ENCODE results near the gene CCDC122. TPM values are rescaled to one million over a fixed set of nuclear protein-coding genes. Genes with fewer than 3 reads are reported as not detected.

Gene CCDC122
- total RNA-seq, 5 donors from 2014 or later (not counting 1 experiment from before 2014, with no cell fraction given) = 0.44 to 4.1 (median 0.78) TPM

GRCh38 chr13:43895940-43896339 lies 16.4 kb upstream of the CCDC122 start:
- no CpG with 5 or more reads among the region's 2 CpGs for WGBS (ENCODE audit: insufficient coverage)
- Histone ChIP-seq H3K27ac (ENCODE audit: low read length) (no peak overlapping the region), H3K36me3 (ENCODE audit: control insufficient read depth in 2 of 2, extremely low read depth in 1 of 2, insufficient read depth in 1 of 2, low read length in 1 of 2) (no peaks in the 10 kb centered on the region), H3K27me3 (replicated peaks in 1 of 2; ENCODE audit: control insufficient read depth in 2 of 2, extremely low read depth in 1 of 2, insufficient read depth in 2 of 2, low read length in 1 of 2) (no peaks in the 10 kb centered on the region), H3K9me3 (no peaks in the 10 kb centered on the region), H3K4me3 (ENCODE audit: control insufficient read depth in 1 of 2, extremely low read depth in 1 of 2, low read length in 1 of 2) (no peak overlapping the region), H3K4me1 (ENCODE audit: control insufficient read depth in 1 of 2, extremely low read depth in 1 of 2, insufficient read depth in 2 of 2, low read length in 2 of 2) (no peaks in the 10 kb centered on the region)
- no peak overlapping the region for H3K4me3 Mint-ChIP-seq
- no peaks in the 10 kb centered on the region for H3K4me1 Mint-ChIP-seq
- H3K27ac Mint-ChIP-seq = no peak overlapping the region
- ChIA-PET CTCF (interaction anchor here in 1 of 2 donors (1.0 to 1.2 kb wide), 2 partner anchors 9 kb away, joined by 3 read pairs; no protein-coding TSS in a partner anchor), POLR2A (no interaction called here)
- DNase-seq (no peak), ATAC-seq (replicated peaks in 1 of 4) (no peak)
- H3K36me3 Mint-ChIP-seq = no peaks in the 10 kb centered on the region
- no peaks in the 10 kb centered on the region for H3K9me3 Mint-ChIP-seq
- peaks cover 3 to 8% of the 10 kb centered on the region in 2 donors for H3K27me3 Mint-ChIP-seq

GRCh38 chr13:43894438-43894837 lies 14.9 kb upstream of the CCDC122 start:
- no peaks in the 10 kb centered on the region for H3K4me1 ChIP-seq (ENCODE audit: control insufficient read depth in 1 of 2, extremely low read depth in 1 of 2, insufficient read depth in 2 of 2, low read length in 2 of 2)
- DNase-seq (no peak), ATAC-seq (replicated peaks in 1 of 4) (no peak)
- Mint-ChIP-seq H3K27me3 (peaks cover under 1 to 8% of the 10 kb centered on the region in 2 donors), H3K27ac (no peak overlapping the region), H3K36me3 (no peaks in the 10 kb centered on the region), H3K4me3 (no peak overlapping the region), H3K4me1 (no peaks in the 10 kb centered on the region), H3K9me3 (no peaks in the 10 kb centered on the region)
- POLR2A ChIA-PET = interaction anchor here in 1 of 2 donors (0.7 kb wide), 1 partner anchor 584 kb away, joined by 6 read pairs; no protein-coding TSS in a partner anchor
- no peaks in the 10 kb centered on the region for H3K9me3 ChIP-seq
- H3K27me3 ChIP-seq (replicated peaks in 1 of 2; ENCODE audit: control insufficient read depth in 2 of 2, extremely low read depth in 1 of 2, insufficient read depth in 2 of 2, low read length in 1 of 2) = no peaks in the 10 kb centered on the region
- H3K36me3 ChIP-seq (ENCODE audit: control insufficient read depth in 2 of 2, extremely low read depth in 1 of 2, insufficient read depth in 1 of 2, low read length in 1 of 2) = no peaks in the 10 kb centered on the region
- no peak overlapping the region for H3K27ac ChIP-seq (ENCODE audit: low read length)
- no peak overlapping the region for H3K4me3 ChIP-seq (ENCODE audit: control insufficient read depth in 1 of 2, extremely low read depth in 1 of 2, low read length in 1 of 2)
- CTCF ChIA-PET = interaction anchor here in 1 of 2 donors (0.5 to 1.8 kb wide), 8 partner anchors 9 to 841 kb away, joined by 3 to 6 read pairs (median 4); partner anchors contain the start of gene CCDC122

- Mint-ChIP-seq H3K9me3 (no peaks in the 10 kb centered on the region), H3K4me1 (peaks cover 6 to 15% (median 9%) of the 10 kb centered on the region in 3 donors), H3K4me3 (no peak overlapping the region), H3K36me3 (no peaks in the 10 kb centered on the region), H3K27ac (no peak overlapping the region), H3K27me3 (peaks cover 0 to 17% of the 10 kb centered on the region in 2 donors)
- no CpG with 5 or more reads among the region's 1 CpG for WGBS (ENCODE audit: insufficient coverage)
- Histone ChIP-seq H3K9me3 (no peaks in the 10 kb centered on the region), H3K36me3 (ENCODE audit: control insufficient read depth in 2 of 2, extremely low read depth in 1 of 2, insufficient read depth in 1 of 2, low read length in 1 of 2) (no peaks in the 10 kb centered on the region), H3K4me1 (ENCODE audit: control insufficient read depth in 1 of 2, extremely low read depth in 1 of 2, insufficient read depth in 2 of 2, low read length in 2 of 2) (peaks cover 4 to 8% of the 10 kb centered on the region in 2 experiments), H3K4me3 (ENCODE audit: control insufficient read depth in 1 of 2, extremely low read depth in 1 of 2, low read length in 1 of 2) (no peak overlapping the region), H3K27ac (ENCODE audit: low read length) (no peak overlapping the region), H3K27me3 (replicated peaks in 1 of 2; ENCODE audit: control insufficient read depth in 2 of 2, extremely low read depth in 1 of 2, insufficient read depth in 2 of 2, low read length in 1 of 2) (no peaks in the 10 kb centered on the region)
- ChIA-PET POLR2A (no interaction called here), CTCF (interaction anchor here in 1 of 2 donors (2.4 kb wide), 1 partner anchor 10 kb away, joined by 6 read pairs; no protein-coding TSS in a partner anchor)
- ATAC-seq (replicated peaks in 1 of 4) (no peak), DNase-seq (no peak)
These were observed 4.7 kb upstream of the CCDC122 start for GRCh38 chr13:43884222-43884621.

GRCh38 chr13:43883631-43884030 lies 4.1 kb upstream of the CCDC122 start:
- Histone ChIP-seq H3K27me3 (replicated peaks in 1 of 2; ENCODE audit: control insufficient read depth in 2 of 2, extremely low read depth in 1 of 2, insufficient read depth in 2 of 2, low read length in 1 of 2) (no peaks in the 10 kb centered on the region), H3K36me3 (ENCODE audit: control insufficient read depth in 2 of 2, extremely low read depth in 1 of 2, insufficient read depth in 1 of 2, low read length in 1 of 2) (no peaks in the 10 kb centered on the region), H3K4me1 (ENCODE audit: control insufficient read depth in 1 of 2, extremely low read depth in 1 of 2, insufficient read depth in 2 of 2, low read length in 2 of 2) (peaks cover 4 to 14% of the 10 kb centered on the region in 2 experiments), H3K27ac (ENCODE audit: low read length) (no peak overlapping the region), H3K9me3 (no peaks in the 10 kb centered on the region), H3K4me3 (ENCODE audit: control insufficient read depth in 1 of 2, extremely low read depth in 1 of 2, low read length in 1 of 2) (no peak overlapping the region)
- Mint-ChIP-seq H3K9me3 (no peaks in the 10 kb centered on the region), H3K36me3 (no peaks in the 10 kb centered on the region), H3K4me1 (peaks cover 7 to 16% (median 12%) of the 10 kb centered on the region in 3 donors), H3K4me3 (no peak overlapping the region), H3K27me3 (peaks cover 0 to 17% of the 10 kb centered on the region in 2 donors), H3K27ac (no peak overlapping the region)
- DNase-seq = no peak
- no peak for ATAC-seq (replicated peaks in 1 of 4)
- POLR2A ChIA-PET = no interaction called here
- WGBS (ENCODE audit: insufficient coverage) = no CpG with 5 or more reads among the region's 3 CpGs
- CTCF ChIA-PET = interaction anchor here in 1 of 2 donors (0.6 to 2.4 kb wide), 2 partner anchors 11 to 914 kb away, joined by 3 to 6 read pairs; no protein-coding TSS in a partner anchor

GRCh38 chr13:43881580-43881979 lies 2.0 kb upstream of the CCDC122 start:
- no peak for DNase-seq
- Mint-ChIP-seq H3K36me3 (no peaks in the 10 kb centered on the region), H3K4me3 (peak overlapping the region in 1 of 3 donors; percentile 50), H3K4me1 (peaks cover 14 to 25% (median 24%) of the 10 kb centered on the region in 3 donors), H3K27ac (no peak overlapping the region), H3K27me3 (peaks cover 0 to 17% of the 10 kb centered on the region in 2 donors), H3K9me3 (no peaks in the 10 kb centered on the region)
- Histone ChIP-seq H3K27me3 (replicated peaks in 1 of 2; ENCODE audit: control insufficient read depth in 2 of 2, extremely low read depth in 1 of 2, insufficient read depth in 2 of 2, low read length in 1 of 2) (no peaks in the 10 kb centered on the region), H3K9me3 (no peaks in the 10 kb centered on the region), H3K27ac (ENCODE audit: low read length) (no peak overlapping the region), H3K36me3 (ENCODE audit: control insufficient read depth in 2 of 2, extremely low read depth in 1 of 2, insufficient read depth in 1 of 2, low read length in 1 of 2) (no peaks in the 10 kb centered on the region), H3K4me1 (ENCODE audit: control insufficient read depth in 1 of 2, extremely low read depth in 1 of 2, insufficient read depth in 2 of 2, low read length in 2 of 2) (peaks cover 4 to 15% of the 10 kb centered on the region in 2 experiments), H3K4me3 (ENCODE audit: control insufficient read depth in 1 of 2, extremely low read depth in 1 of 2, low read length in 1 of 2) (no peak overlapping the region)
- no peak for ATAC-seq (replicated peaks in 1 of 4)
- ChIA-PET CTCF (interaction anchor here (0.5 to 1.4 kb wide), 4 partner anchors 8 to 567 kb away, joined by 3 to 4 read pairs (median 3); no protein-coding TSS in a partner anchor), POLR2A (no interaction called here)

DNA sequence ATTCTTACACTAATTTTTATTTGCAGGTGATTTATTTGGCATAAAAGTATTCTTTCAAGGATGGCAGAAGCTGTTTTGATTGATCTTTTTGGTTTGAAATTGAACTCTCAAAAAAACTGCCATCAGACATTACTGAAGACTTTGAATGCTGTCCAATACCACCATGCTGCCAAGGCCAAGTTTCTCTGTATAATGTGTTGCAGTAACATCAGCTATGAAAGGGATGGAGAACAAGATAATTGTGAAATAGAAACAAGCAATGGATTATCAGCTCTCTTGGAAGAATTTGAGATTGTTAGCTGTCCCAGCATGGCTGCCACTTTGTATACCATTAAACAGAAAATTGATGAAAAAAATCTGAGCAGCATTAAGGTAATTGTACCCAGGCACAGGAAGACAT lies 1.4 kb upstream of the CCDC122 start:
- H3K27ac ChIP-seq (ENCODE audit: low read length) = no peak overlapping the region
- no peak for ATAC-seq (replicated peaks in 1 of 4)
- H3K36me3 ChIP-seq (ENCODE audit: control insufficient read depth in 2 of 2, extremely low read depth in 1 of 2, insufficient read depth in 1 of 2, low read length in 1 of 2) = no peaks in the 10 kb centered on the region
- H3K27ac Mint-ChIP-seq = no peak overlapping the region
- ChIA-PET POLR2A (no interaction called here), CTCF (interaction anchor here in 1 of 2 donors (1.4 kb wide), 1 partner anchor 24 kb away, joined by 3 read pairs; no protein-coding TSS in a partner anchor)
- H3K4me1 ChIP-seq (ENCODE audit: control insufficient read depth in 1 of 2, extremely low read depth in 1 of 2, insufficient read depth in 2 of 2, low read length in 2 of 2) = peaks cover 4 to 15% of the 10 kb centered on the region in 2 experiments
- no peak overlapping the region for H3K4me3 ChIP-seq (ENCODE audit: control insufficient read depth in 1 of 2, extremely low read depth in 1 of 2, low read length in 1 of 2)
- H3K9me3 Mint-ChIP-seq = no peaks in the 10 kb centered on the region
- no peaks in the 10 kb centered on the region for H3K9me3 ChIP-seq
- peak overlapping the region in 1 of 3 donors; percentile 88 for H3K4me3 Mint-ChIP-seq
- H3K27me3 ChIP-seq (replicated peaks in 1 of 2; ENCODE audit: control insufficient read depth in 2 of 2, extremely low read depth in 1 of 2, insufficient read depth in 2 of 2, low read length in 1 of 2) = no peaks in the 10 kb centered on the region
- H3K27me3 Mint-ChIP-seq = peaks cover 0 to 16% of the 10 kb centered on the region in 2 donors
- DNase-seq = no peak
- H3K4me1 Mint-ChIP-seq = peaks cover 14 to 25% (median 24%) of the 10 kb centered on the region in 3 donors
- H3K36me3 Mint-ChIP-seq = no peaks in the 10 kb centered on the region

All from T-cell (primary cell).